SU-DHL-6 (cell line): ENCODE results near the gene FHL5.

Source experiments
- H2AFZ ChIP-seq: fragments of 200-600 bp; sonication (generic); 2 replicates; pipeline ENCODE4 v1.6.1; 2014; ENCODE audit warnings: low read depth, mild to moderate bottlenecking, moderate library complexity, mixed read lengths, antibody characterized with exemption, low read length; ENCODE audit not compliant: severe bottlenecking
- H3F3A ChIP-seq: fragments of 200-600 bp; shearing (Covaris generic); 2 replicates; pipeline ENCODE4 v1.6.0; 2016; ENCODE audit warnings: antibody characterized with exemption, mild to moderate bottlenecking; ENCODE audit not compliant: insufficient read depth
- H3K27ac ChIP-seq: fragments of 200-600 bp; sonication (generic); 2 replicates; pipeline ENCODE4 v1.5.1; 2016; ENCODE audit warnings: low read depth, mild to moderate bottlenecking, low read length, moderate library complexity, mixed read lengths
- H3K27me3 ChIP-seq: fragments of 200-600 bp; sonication (generic), shearing (Covaris generic); 2 replicates; pipeline ENCODE4 v1.6.0; 2014; ENCODE audit warnings: mild to moderate bottlenecking, low read length
- H3K36me3 ChIP-seq: fragments of 200-600 bp; sonication (generic); 2 replicates; pipeline ENCODE4 v1.6.1; 2014; ENCODE audit warnings: mild to moderate bottlenecking, low read length, mixed read lengths
- H3K4me2 ChIP-seq: fragments of 300-600, 200-600 bp; shearing (Covaris generic), sonication (generic); 2 replicates; pipeline ENCODE4 v1.6.0; 2014; ENCODE audit warnings: low read length, low read depth, mild to moderate bottlenecking; ENCODE audit not compliant: poor library complexity, severe bottlenecking
- H3K4me3 ChIP-seq: fragments of 200-600 bp; sonication (generic); 2 replicates; pipeline ENCODE4 v1.5.1; 2014; ENCODE audit warnings: antibody characterized with exemption, low read length, mild to moderate bottlenecking, mixed read lengths; ENCODE audit not compliant: insufficient read depth, poor library complexity, severe bottlenecking
- H3K79me2 ChIP-seq: fragments of 200-600 bp; sonication (generic); 2 replicates; pipeline ENCODE4 v1.6.1; 2014; ENCODE audit warnings: mild to moderate bottlenecking, low read length, moderate library complexity; ENCODE audit not compliant: insufficient read depth
- H3K9ac ChIP-seq: fragments of 200-600 bp; sonication (generic); 2 replicates; pipeline ENCODE4 v1.7.0; 2014; ENCODE audit warnings: mild to moderate bottlenecking, low read length
- H3K9me2 ChIP-seq: fragments of 200-600 bp; sonication (generic); replicated peaks from 2 replicates; pipeline ENCODE4 v1.6.1; 2014; ENCODE audit warnings: low read length; ENCODE audit not compliant: insufficient read depth
- H3K9me3 ChIP-seq: fragments of 200-600 bp; sonication (generic); 2 replicates; pipeline ENCODE4 v1.6.1; 2014; ENCODE audit warnings: low read length, mixed read lengths; ENCODE audit not compliant: insufficient read depth
- H4K20me1 ChIP-seq: fragments of 200-600 bp; sonication (generic); 2 replicates; pipeline ENCODE4 v1.6.1; 2014; ENCODE audit warnings: low read depth, mild to moderate bottlenecking, antibody characterized with exemption, low read length, moderate library complexity, mixed read lengths
- CTCF ChIP-seq: fragments of 200-600 bp; sonication (generic); IDR thresholded peaks from one replicate; pipeline ENCODE4 v1.5.1; 2017; ENCODE audit warnings: antibody characterized with exemption, mild to moderate bottlenecking, low read length, moderate library complexity; ENCODE audit not compliant: insufficient read depth, poor library complexity, severe bottlenecking
- EZH2phosphoT487 ChIP-seq: fragments of 200-600 bp; sonication (generic), shearing (Covaris generic); conservative IDR thresholded peaks from 2 replicates; pipeline ENCODE4 v1.6.1; 2018; ENCODE audit warnings: mild to moderate bottlenecking, antibody characterized with exemption, low read length, moderate library complexity, mixed read lengths

Gene FHL5

DNA sequence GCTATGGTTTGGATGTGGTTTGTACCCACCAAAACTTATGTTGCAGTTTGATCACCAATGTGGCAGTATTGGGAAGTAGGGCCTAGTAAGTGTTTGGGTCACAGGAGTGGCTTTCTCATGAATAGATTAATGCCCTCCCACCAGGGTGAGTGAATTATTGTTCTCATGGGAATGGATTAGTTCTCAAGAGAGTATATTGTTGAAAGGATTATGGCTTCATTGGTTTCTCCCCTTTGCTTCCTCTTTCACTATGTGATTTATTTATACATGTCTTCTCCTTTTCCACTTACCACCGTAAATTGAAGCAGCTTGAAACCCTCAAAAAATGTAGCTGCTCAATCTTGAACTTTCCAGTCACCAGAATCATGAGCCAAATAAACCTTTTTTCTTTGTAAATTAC, 30.5 kb upstream of the FHL5 start:
- Histone ChIP-seq H3K9ac (no peak overlapping the region), H3K27me3 (no peaks in the 10 kb centered on the region), H3K9me2 (no peaks in the 10 kb centered on the region), H2AFZ (no peak overlapping the region), H3K36me3 (peaks cover 64% of the 10 kb centered on the region; the same call in 1 of the 2 replicates), H3K4me2 (no peak overlapping the region), H3F3A (no peaks in the 10 kb centered on the region), H3K9me3 (no peaks in the 10 kb centered on the region), H3K4me3 (no peak overlapping the region), H3K79me2 (no peaks in the 10 kb centered on the region), H4K20me1 (no peaks in the 10 kb centered on the region), H3K27ac (no peak overlapping the region)
- no peak for TF ChIP-seq CTCF
- TF ChIP-seq EZH2phosphoT487: no peak

DNA sequence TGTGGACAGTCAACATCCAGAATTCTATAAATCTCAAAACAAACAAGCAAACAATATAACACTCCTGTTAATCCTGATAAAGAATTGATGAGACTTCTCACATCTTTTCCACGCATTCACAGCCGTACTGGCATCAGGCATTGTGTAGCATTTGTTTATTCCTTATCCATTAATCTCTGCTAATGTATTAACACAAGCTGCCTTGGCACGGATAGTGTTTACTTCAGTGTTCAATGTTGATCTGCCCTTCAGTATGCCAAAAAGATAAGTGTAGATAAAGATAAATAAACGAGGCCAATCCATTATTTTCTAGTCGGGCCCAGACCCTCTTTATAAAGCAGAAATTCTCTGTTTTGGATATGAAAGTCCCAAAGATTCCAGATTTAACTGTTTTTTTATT, 25.2 kb upstream of the FHL5 start:
- peaks cover 13% of the 10 kb centered on the region; the same call in 1 of the 2 replicates for H3F3A ChIP-seq
- TF ChIP-seq EZH2phosphoT487 (no peak), CTCF (no peak)
- no peak overlapping the region for H2AFZ ChIP-seq
- no peaks in the 10 kb centered on the region for H3K79me2 ChIP-seq
- H3K4me3 ChIP-seq: no peak overlapping the region
- no peak overlapping the region for H3K4me2 ChIP-seq
- no peaks in the 10 kb centered on the region for H4K20me1 ChIP-seq
- H3K9ac ChIP-seq: no peak overlapping the region
- no peaks in the 10 kb centered on the region for H3K9me2 ChIP-seq
- H3K27me3 ChIP-seq: no peaks in the 10 kb centered on the region
- H3K9me3 ChIP-seq: no peaks in the 10 kb centered on the region
- no peak overlapping the region for H3K27ac ChIP-seq
- peaks cover 53% of the 10 kb centered on the region; the same call in 1 of the 2 replicates for H3K36me3 ChIP-seq

- no peaks in the 10 kb centered on the region for H3K9me3 ChIP-seq
- no peaks in the 10 kb centered on the region for H3K9me2 ChIP-seq
- H3K9ac ChIP-seq: no peak overlapping the region
- no peak overlapping the region for H3K27ac ChIP-seq
- H3K27me3 ChIP-seq: no peaks in the 10 kb centered on the region
- no peak overlapping the region for H2AFZ ChIP-seq
- no peak for TF ChIP-seq EZH2phosphoT487
- TF ChIP-seq CTCF: peak; percentile 44
- H3K4me2 ChIP-seq: no peak overlapping the region
- H3F3A ChIP-seq: peaks cover 13% of the 10 kb centered on the region; the same call in 1 of the 2 replicates
- H4K20me1 ChIP-seq: no peaks in the 10 kb centered on the region
- H3K4me3 ChIP-seq: no peak overlapping the region
- H3K36me3 ChIP-seq: peaks cover 75% of the 10 kb centered on the region; the same call in 1 of the 2 replicates
- no peaks in the 10 kb centered on the region for H3K79me2 ChIP-seq
Observed at GRCh38 chr6:96542702-96543101, 20.2 kb upstream of the FHL5 start.
